ENCODE results near the gene ABCA2.

Gene ABCA2

GRCh38 chr9:137022662-137023008, 5.4 kb downstream of the ABCA2 start:
- TF ChIP-seq TAF1 (IDR thresholded peaks at IDR 0.05; ENCODE audit: borderline replicate concordance, low read depth, low read length) (no peak), POLR2A (IDR thresholded peaks at IDR 0.05; ENCODE audit: low read depth, low read length) (no peak), POLR2AphosphoS5 (IDR thresholded peaks at IDR 0.05; ENCODE audit: low read depth, low read length) (no peak)
- no peak for DNase-seq (ENCODE audit: insufficient read length)
- no peak for FAIRE-seq

GRCh38 chr9:137021979-137022661, 5.9 kb downstream of the ABCA2 start:
- no peak for TF ChIP-seq POLR2AphosphoS5 (IDR thresholded peaks at IDR 0.05; ENCODE audit: low read depth, low read length)
- no peak for TF ChIP-seq TAF1 (IDR thresholded peaks at IDR 0.05; ENCODE audit: borderline replicate concordance, low read depth, low read length)
- TF ChIP-seq POLR2A (IDR thresholded peaks at IDR 0.05; ENCODE audit: low read depth, low read length), result no peak
- DNase-seq (ENCODE audit: insufficient read length) (peak; percentile 63), FAIRE-seq (peak; percentile 71)

- FAIRE-seq, result no peak
Observed at GRCh38 chr9:137021568-137021978, 6.5 kb downstream of the ABCA2 start.

GRCh38 chr9:137020771-137021567, 7.1 kb downstream of the ABCA2 start:
- no peak for TF ChIP-seq POLR2AphosphoS5 (IDR thresholded peaks at IDR 0.05; ENCODE audit: low read depth, low read length)
- TF ChIP-seq POLR2A (IDR thresholded peaks at IDR 0.05; ENCODE audit: low read depth, low read length), result no peak
- no peak for TF ChIP-seq TAF1 (IDR thresholded peaks at IDR 0.05; ENCODE audit: borderline replicate concordance, low read depth, low read length)
- no peak for FAIRE-seq

More at GRCh38 chr9:137021568-137021978, 6.5 kb downstream of the ABCA2 start:
- TF ChIP-seq POLR2AphosphoS5 (IDR thresholded peaks at IDR 0.05; ENCODE audit: low read depth, low read length) (no peak), TAF1 (IDR thresholded peaks at IDR 0.05; ENCODE audit: borderline replicate concordance, low read depth, low read length) (no peak), POLR2A (IDR thresholded peaks at IDR 0.05; ENCODE audit: low read depth, low read length) (no peak)
- DNase-seq (ENCODE audit: insufficient read length), result no peak

GRCh38 chr9:137019891-137020683, 8.0 kb downstream of the ABCA2 start:
- FAIRE-seq (no peak), DNase-seq (ENCODE audit: insufficient read length) (no peak)

More at GRCh38 chr9:137020771-137021567, 7.1 kb downstream of the ABCA2 start:
- no peak for DNase-seq (ENCODE audit: insufficient read length)

GRCh38 chr9:137018761-137019559, 9.1 kb downstream of the ABCA2 start:
- DNase-seq (ENCODE audit: insufficient read length), result no peak
- FAIRE-seq, result no peak
- TF ChIP-seq POLR2AphosphoS5 (IDR thresholded peaks at IDR 0.05; ENCODE audit: low read depth, low read length) (no peak), POLR2A (IDR thresholded peaks at IDR 0.05; ENCODE audit: low read depth, low read length) (no peak), TAF1 (IDR thresholded peaks at IDR 0.05; ENCODE audit: borderline replicate concordance, low read depth, low read length) (no peak)

More at GRCh38 chr9:137019891-137020683, 8.0 kb downstream of the ABCA2 start:
- no peak for TF ChIP-seq TAF1 (IDR thresholded peaks at IDR 0.05; ENCODE audit: borderline replicate concordance, low read depth, low read length)
- no peak for TF ChIP-seq POLR2AphosphoS5 (IDR thresholded peaks at IDR 0.05; ENCODE audit: low read depth, low read length)
- no peak for TF ChIP-seq POLR2A (IDR thresholded peaks at IDR 0.05; ENCODE audit: low read depth, low read length)

GRCh38 chr9:137017791-137018497, 10.1 kb downstream of the ABCA2 start:
- TF ChIP-seq TAF1 (IDR thresholded peaks at IDR 0.05; ENCODE audit: borderline replicate concordance, low read depth, low read length), result no peak
- no peak for TF ChIP-seq POLR2AphosphoS5 (IDR thresholded peaks at IDR 0.05; ENCODE audit: low read depth, low read length)
- TF ChIP-seq POLR2A (IDR thresholded peaks at IDR 0.05; ENCODE audit: low read depth, low read length), result no peak
- FAIRE-seq, result no peak
- no peak for DNase-seq (ENCODE audit: insufficient read length)

- DNase-seq (ENCODE audit: insufficient read length) (no peak), FAIRE-seq (no peak)
- TF ChIP-seq POLR2A (IDR thresholded peaks at IDR 0.05; ENCODE audit: low read depth, low read length) (no peak), TAF1 (IDR thresholded peaks at IDR 0.05; ENCODE audit: borderline replicate concordance, low read depth, low read length) (no peak), POLR2AphosphoS5 (IDR thresholded peaks at IDR 0.05; ENCODE audit: low read depth, low read length) (no peak)
Observed at GRCh38 chr9:137017071-137017470, 11.0 kb downstream of the ABCA2 start.

- no peak for FAIRE-seq
- no peak for DNase-seq (ENCODE audit: insufficient read length)
- no peak for TF ChIP-seq TAF1 (IDR thresholded peaks at IDR 0.05; ENCODE audit: borderline replicate concordance, low read depth, low read length)
- TF ChIP-seq POLR2A (IDR thresholded peaks at IDR 0.05; ENCODE audit: low read depth, low read length), result no peak
- no peak for TF ChIP-seq POLR2AphosphoS5 (IDR thresholded peaks at IDR 0.05; ENCODE audit: low read depth, low read length)
Observed at GRCh38 chr9:137016436-137016835, 11.6 kb downstream of the ABCA2 start.

GRCh38 chr9:137015976-137016375, 12.1 kb downstream of the ABCA2 start:
- no peak for FAIRE-seq
- TF ChIP-seq POLR2AphosphoS5 (IDR thresholded peaks at IDR 0.05; ENCODE audit: low read depth, low read length) (no peak), POLR2A (IDR thresholded peaks at IDR 0.05; ENCODE audit: low read depth, low read length) (no peak), TAF1 (IDR thresholded peaks at IDR 0.05; ENCODE audit: borderline replicate concordance, low read depth, low read length) (no peak)
- no peak for DNase-seq (ENCODE audit: insufficient read length)
